Activated T-helper 9 cell treated with anti-CD3 and anti-CD28 coated beads, Interleukin-2, amount 50 U/mL, for 16 hours (primary cell): ENCODE measurements around the gene GNA15.
A peak's percentile ranks its signal among the peaks of the same experiment; 100 is the strongest.

Experiments used
- DNase-seq: peaks from one replicate; pipeline ENCODE4 v3.0.0-alpha.2; 2020; ENCODE audit warnings: low read depth

GNA15 gene

GRCh38 chr19:3121396-3121795 is 14.4 kb upstream of the GNA15 start:
- DNase-seq = no peak

DNA sequence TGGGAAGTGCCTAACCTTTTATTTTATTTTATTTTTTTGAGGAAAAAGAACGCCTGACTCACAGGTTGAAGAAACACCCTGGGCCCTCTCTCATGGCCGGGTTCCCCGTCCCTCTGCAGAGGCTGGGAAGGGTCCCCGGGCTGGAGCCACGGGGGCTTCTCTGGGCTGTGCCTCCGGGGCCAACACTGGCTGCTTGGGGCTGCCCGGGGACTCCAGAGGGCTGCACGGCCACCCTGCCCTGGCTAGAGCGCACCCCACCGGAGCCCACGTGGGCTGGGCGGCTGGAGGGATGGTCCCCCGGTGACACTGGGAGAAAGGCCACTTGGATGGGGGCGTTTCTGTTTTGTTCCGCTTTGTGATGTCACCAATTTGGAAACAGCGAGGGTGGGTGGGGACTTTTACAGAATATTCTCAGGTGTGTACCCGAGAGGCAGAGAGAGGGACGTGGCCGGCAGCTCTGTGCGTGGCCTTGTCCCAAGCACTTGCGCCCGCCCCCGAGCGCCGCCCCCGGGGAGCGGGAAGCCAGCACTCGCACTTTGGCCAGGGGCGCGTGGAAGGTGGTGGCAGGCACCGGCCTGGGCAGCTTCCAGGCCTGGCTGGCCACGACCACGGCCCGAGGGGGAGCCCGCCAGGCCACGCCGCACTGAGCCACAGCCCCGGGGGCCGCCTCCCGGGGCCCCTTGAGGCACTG is 13.9 kb upstream of the GNA15 start:
- no peak for DNase-seq

- no peak for DNase-seq
Measured at GRCh38 chr19:3122512-3122870, 13.3 kb upstream of the GNA15 start.

DNA sequence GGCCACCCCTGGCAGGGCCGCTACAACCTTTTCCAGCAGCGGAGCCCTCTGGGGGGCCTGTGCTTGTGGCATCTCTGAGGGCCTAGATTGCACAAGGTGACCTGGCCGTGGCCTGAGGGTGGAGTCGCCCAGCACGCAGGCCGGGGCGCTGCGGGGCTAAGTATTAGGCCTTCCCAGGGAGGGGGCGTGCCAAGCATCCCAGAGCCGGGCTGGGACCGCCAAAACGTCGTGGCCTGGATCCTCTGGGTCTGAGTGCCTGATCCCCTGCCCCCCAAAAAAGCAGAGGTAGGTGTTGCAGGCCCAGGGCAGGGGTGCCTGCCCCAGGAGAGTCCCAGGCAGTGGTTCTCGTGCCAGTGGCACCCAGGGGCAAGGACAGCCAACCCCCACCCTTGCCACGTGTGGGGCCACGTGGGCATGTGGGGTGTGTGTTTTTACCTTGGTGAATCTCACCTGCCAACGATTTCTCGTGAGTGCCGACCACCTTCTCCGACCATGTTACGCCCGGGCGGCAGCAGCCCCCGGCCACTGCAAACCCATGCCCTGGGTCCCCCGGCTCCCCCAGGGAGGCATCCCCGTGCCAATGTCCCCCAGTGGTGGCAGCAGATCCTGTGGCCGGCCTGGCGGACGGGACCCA is 12.6 kb upstream of the GNA15 start:
- DNase-seq = no peak

DNA sequence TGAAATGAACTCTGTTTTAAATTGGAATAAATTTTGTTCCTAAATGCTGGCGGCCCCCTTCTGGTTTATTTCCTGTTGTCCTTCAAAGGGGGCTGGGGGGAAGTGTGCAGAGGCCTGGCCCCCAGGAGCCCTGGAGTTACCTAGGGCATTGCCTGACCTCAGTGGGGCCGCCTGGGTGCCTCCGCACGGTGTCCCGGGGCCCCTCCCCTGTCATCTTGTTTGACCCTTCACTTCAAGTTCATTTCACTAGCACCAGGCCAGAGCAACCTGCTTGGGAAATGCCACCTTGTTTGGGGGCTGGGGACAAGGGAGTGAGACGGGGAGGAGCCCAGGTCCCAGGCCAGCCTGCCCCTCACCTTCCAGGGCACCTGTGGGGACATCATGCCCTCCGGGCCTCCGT is 11.9 kb upstream of the GNA15 start:
- DNase-seq = no peak

DNA sequence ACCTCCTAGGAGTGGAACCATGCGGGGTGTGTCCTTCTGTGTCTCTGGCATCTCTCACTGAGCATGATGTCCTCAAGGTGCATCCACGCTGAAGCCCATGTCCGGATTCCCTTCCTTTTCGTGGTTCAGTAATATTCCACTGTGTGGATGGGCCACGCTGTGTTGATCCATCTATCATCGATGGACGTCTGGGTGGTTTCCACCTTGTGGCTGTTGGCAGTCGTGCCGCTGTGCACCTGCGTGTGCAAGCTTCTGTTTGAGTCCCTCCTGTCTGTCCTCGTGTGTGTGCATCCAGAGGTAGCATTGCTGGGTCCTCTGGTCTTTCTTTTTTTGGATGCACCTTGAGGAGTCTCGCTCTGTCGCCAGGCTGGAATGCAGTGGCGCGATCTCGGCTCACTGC is 11.2 kb upstream of the GNA15 start:
- DNase-seq = no peak

DNA sequence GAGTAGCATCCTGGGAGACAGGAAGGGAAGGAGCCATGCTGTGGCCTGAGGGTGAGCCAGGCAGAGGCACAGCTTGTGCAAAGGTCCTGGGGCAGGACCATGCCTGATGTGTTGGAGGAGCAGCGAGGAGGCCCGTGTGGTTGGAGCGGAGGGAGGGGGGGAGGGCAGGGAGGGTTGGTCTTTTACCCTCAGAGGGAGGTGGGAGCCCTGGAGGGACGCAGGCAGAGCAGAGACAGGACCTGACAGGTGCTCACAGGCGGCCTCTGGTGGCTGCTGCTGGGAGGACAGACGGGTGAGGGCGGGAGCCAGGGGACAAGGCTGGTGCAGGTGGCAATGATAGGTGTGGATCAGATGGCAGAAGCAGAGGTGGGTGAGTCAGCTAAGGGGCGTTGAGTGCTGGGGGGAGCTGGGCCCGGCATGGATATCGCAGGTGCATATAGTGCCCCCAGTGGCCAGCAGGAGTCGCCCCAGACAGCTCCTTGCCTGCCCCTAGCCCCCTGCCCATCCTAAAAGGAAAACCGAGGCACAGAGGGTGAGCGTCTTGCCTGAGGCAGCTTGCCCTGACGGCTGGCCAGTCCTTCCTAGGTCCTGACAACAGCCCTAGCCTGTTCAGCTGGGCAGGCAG is 9.8 kb upstream of the GNA15 start:
- DNase-seq = peak; percentile 61

- no peak for DNase-seq
Measured at GRCh38 chr19:3129112-3129511, 6.7 kb upstream of the GNA15 start.

- no peak for DNase-seq
Measured at GRCh38 chr19:3131168-3131567, 4.7 kb upstream of the GNA15 start.

DNA sequence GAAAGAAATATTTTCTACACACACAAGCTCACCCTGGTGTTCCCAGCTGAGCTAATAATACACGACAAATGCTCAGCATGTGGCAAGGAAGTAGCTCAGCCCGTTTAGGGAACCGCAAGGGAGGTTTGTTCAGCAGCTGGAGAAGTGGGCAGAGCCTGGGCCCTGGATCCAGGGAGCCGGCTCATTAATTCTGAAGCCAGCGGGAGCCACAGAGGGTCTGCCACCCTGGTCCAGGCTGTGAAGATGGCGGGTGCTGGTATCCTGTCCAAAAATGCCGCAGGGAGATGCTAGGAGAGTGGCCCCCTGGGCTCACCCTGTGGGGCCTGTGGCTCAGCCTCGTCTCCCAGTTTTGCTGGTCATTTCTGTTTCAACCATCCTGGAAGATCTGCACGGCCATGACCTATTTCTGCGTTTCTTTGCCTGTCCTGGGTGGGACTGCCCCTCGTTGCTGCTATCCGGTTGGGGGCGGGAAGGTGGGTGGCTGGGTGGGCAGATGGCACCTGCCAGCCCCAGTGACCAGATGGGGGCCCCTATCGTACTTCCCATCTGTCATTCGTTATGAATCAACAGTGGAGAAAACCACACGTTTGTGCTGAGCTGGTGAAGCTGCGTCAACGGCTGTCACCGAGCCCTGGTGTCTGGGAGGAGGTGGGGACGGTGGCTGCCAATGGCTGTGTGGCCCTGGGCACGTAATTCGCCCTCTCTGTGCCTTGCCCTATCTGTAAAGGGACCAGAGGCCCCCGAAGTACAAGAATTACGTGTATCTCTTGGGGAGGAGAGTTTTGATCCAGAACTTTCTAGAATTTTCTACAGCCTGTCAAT is 2.7 kb upstream of the GNA15 start:
- DNase-seq = peak; percentile 74

GRCh38 chr19:3133793-3134116 is 2.1 kb upstream of the GNA15 start:
- DNase-seq = no peak

- no peak for DNase-seq
Measured at GRCh38 chr19:3136684-3137055, 837 bp downstream of the GNA15 start.

- DNase-seq = no peak
Measured at GRCh38 chr19:3137119-3137518, 1.3 kb downstream of the GNA15 start.

GRCh38 chr19:3138268-3138667 is 2.4 kb downstream of the GNA15 start:
- DNase-seq = no peak

DNA sequence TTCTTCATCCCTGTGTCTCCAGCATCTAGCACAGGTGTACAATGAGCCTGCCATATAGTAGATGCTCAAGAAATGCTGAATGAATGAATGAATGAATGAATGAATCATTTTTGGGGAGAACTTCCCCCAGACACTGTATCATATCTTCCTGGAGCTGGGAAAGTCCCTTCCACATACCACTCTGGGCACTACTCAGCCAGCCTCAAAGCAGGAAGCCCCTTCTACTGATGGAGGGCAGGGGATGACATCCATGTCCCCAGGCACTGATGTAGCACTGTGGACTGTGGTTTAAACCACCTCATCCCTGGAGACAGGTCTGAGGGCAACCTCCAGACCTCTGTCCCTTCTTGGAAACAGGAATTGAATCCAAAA is 4.8 kb downstream of the GNA15 start:
- DNase-seq = no peak

DNA sequence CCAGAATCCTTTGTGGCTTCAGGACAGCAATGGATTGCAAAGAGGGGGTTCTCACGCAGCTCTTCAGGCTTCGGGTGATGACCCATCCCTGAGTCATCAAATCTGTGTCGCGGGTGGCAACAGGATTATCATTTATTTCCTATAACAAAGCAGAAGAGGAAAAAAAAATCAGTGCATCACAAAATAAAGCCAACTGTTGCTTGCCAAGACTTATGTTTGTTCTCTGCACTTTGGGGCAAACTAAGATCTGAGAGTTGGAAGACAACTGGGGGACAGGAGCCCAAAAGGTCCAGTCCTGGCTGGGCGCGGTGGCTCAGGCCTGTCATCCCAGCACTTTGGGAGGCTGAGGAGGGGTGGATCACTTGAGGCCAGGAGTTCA is 6.4 kb downstream of the GNA15 start:
- peak; percentile 40 for DNase-seq

- no peak for DNase-seq
Measured at GRCh38 chr19:3142781-3143337, 7.0 kb downstream of the GNA15 start.

- no peak for DNase-seq
Measured at GRCh38 chr19:3145909-3146676, 10.3 kb downstream of the GNA15 start.

DNA sequence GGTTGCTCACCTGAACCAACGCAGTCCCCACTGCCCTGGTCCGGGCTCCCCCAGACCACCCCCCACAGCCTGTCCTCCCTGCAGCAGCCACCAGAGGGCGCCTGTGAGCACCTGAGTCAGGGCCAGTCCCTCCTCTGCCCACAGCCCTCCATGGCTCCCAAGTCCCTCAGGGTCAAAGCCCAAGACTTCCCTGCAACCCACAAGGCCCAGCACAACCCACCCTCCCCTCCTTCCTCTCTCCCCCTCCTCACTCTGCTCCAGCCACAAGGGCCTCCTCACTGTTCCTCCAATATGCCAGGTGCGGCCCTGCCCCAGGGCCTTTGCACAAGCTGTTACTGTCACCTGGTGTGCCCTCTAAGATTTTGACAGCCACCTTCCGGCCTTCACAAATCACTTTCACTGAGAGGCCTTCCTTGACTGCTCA is 10.9 kb downstream of the GNA15 start:
- peak; percentile 67 for DNase-seq

DNA sequence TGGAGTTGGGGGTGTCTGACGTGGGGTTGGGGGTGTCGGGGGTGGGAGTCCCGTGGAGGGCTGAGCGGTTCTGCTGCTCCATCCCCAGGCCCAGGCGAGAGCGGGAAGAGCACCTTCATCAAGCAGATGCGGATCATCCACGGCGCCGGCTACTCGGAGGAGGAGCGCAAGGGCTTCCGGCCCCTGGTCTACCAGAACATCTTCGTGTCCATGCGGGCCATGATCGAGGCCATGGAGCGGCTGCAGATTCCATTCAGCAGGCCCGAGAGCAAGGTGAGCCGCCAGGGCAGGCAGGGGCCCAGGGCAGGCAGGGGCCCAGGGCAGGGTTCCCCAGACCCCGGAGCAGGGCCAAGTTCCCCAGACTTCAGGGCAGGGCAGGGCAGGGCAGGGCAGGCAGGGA is 12.7 kb downstream of the GNA15 start:
- no peak for DNase-seq

DNA sequence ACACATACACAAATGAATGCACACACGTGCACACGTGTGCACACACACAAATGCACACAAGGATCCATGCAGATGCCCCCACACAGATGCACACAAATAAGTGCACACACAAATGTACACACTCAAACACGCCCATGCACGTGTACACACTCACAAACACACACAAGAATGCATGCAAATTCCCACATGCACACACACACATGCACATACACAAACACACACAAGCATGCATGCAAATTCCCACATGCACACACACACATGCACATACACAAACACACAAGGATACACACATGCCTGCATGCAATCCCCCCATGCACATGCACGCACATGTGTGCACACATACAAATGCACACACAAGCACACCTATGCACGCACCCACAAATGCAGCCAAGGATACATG is 13.3 kb downstream of the GNA15 start:
- no peak for DNase-seq
